Measurements from ENCODE around the gene ABCA7. TPM values are rescaled to one million over a fixed set of nuclear protein-coding genes. Genes with fewer than 3 reads are reported as not detected.

ABCA7 gene
- total RNA-seq, 6 experiments from 2014 or later: 4.8 to 14.6 (median 9.1) TPM

GRCh38 chr19:998064-998463 is 41.8 kb upstream of the ABCA7 start:
- DNase-seq: no peak

GRCh38 chr19:999379-999719 is 40.6 kb upstream of the ABCA7 start:
- DNase-seq (no peak), ATAC-seq (no peak)
- peaks cover 0 to 16% of the 10 kb centered on the region in 2 donors for H3K27me3 ChIP-seq
- H3K4me3 ChIP-seq: no peak overlapping the region
- no peak for TF ChIP-seq POLR2A (IDR thresholded peaks at IDR 0.05)
- no peak for TF ChIP-seq CTCF (IDR thresholded peaks at IDR 0.05)
- H3K36me3 ChIP-seq: no peaks in the 10 kb centered on the region
- peaks cover 0 to 24% (median 3%) of the 10 kb centered on the region in 4 donors for H3K4me1 ChIP-seq
- intact Hi-C loops (cut with DNase I): loop anchor here in 1 of 2 donors (10.0 kb wide), 1 partner anchor 145 kb away; the partner anchor contains the start of genes CFD and ELANE
- 40% methylated on average over 2 of the region's 3 CpGs for WGBS (ENCODE audit: insufficient coverage, low coverage, low lambda C conversion rate, missing lambda C conversion rate)
- no peaks in the 10 kb centered on the region for H3K9me3 ChIP-seq
- no peak overlapping the region for H3K27ac ChIP-seq

More at GRCh38 chr19:998064-998463, 41.8 kb upstream of the ABCA7 start:
- no peaks in the 10 kb centered on the region for H3K36me3 ChIP-seq
- TF ChIP-seq CTCF (IDR thresholded peaks at IDR 0.05): no peak
- TF ChIP-seq POLR2A (IDR thresholded peaks at IDR 0.05): no peak
- WGBS (ENCODE audit: insufficient coverage, low coverage, low lambda C conversion rate, missing lambda C conversion rate): 37% methylated on average over 6 of the region's 6 CpGs
- H3K27ac ChIP-seq: no peak overlapping the region
- H3K4me1 ChIP-seq: peaks cover 0 to 36% (median 7%) of the 10 kb centered on the region in 4 donors
- H3K9me3 ChIP-seq: no peaks in the 10 kb centered on the region
- ATAC-seq: no peak
- peaks cover 0 to 16% of the 10 kb centered on the region in 2 donors for H3K27me3 ChIP-seq
- intact Hi-C loops (cut with DNase I): loop anchor here in 1 of 2 donors (10.0 kb wide), 1 partner anchor 143 kb away; the partner anchor contains the start of genes CFD and ELANE
- no peak overlapping the region for H3K4me3 ChIP-seq

- Histone ChIP-seq H3K9me3 (no peaks in the 10 kb centered on the region), H3K27me3 (peaks cover 0 to 16% of the 10 kb centered on the region in 2 donors), H3K27ac (no peak within 1 kb of the TSS), H3K4me1 (peaks cover 0 to 16% (median 3%) of the 10 kb centered on the region in 4 donors), H3K36me3 (no peaks in the 10 kb centered on the region), H3K4me3 (no peak within 1 kb of the TSS)
- ATAC-seq: peak in 2 of 4 donors; percentile 23 to 24
- DNase-seq: no peak
- TF ChIP-seq POLR2A (IDR thresholded peaks at IDR 0.05) (no peak), CTCF (IDR thresholded peaks at IDR 0.05) (peak; percentile 26 to 41 (median 32))
- 3% methylated on average over 31 of the region's 43 CpGs for WGBS (ENCODE audit: insufficient coverage, low coverage, low lambda C conversion rate, missing lambda C conversion rate)
- intact Hi-C loops (cut with DNase I): no loop called here
These were observed 39.8 kb upstream of the ABCA7 start, which contains the start of gene GRIN3B for GRCh38 chr19:1000095-1000494. GRIN3B (plus strand) TSS chr19:1000419; CDS start chr19:1000438, 19 bp downstream.

GRCh38 chr19:1000591-1001537 is 39.0 kb upstream of the ABCA7 start:
- ATAC-seq (no peak), DNase-seq (no peak)
- 9% methylated on average over 20 of the region's 73 CpGs for WGBS (ENCODE audit: insufficient coverage, low coverage, low lambda C conversion rate, missing lambda C conversion rate)
- Histone ChIP-seq H3K4me3 (no peak overlapping the region), H3K27ac (no peak overlapping the region), H3K27me3 (peaks cover 0 to 16% of the 10 kb centered on the region in 2 donors), H3K4me1 (peaks cover 0 to 8% (median 2%) of the 10 kb centered on the region in 4 donors), H3K9me3 (no peaks in the 10 kb centered on the region), H3K36me3 (no peaks in the 10 kb centered on the region)
- TF ChIP-seq POLR2A (IDR thresholded peaks at IDR 0.05): no peak
- TF ChIP-seq CTCF (IDR thresholded peaks at IDR 0.05): no peak
- intact Hi-C loops (cut with DNase I): no loop called here

Data from right lobe of liver (tissue), 6 donors.